DLD1 (cell line): ENCODE data around the gene OAT.

Source experiments
- in situ Hi-C: cut with HindIII; loops from 2 replicates; pipeline ENCODE4 v1.10.0; 2017; ENCODE audit warnings: low sequenced_read_pairs

The OAT gene

GRCh38 chr10:124356701-124357560 is 61.8 kb downstream of the OAT start:
- in situ Hi-C loops = no loop called here

- in situ Hi-C loops = no loop called here
These were observed 64.0 kb downstream of the OAT start for GRCh38 chr10:124354411-124355382.

- in situ Hi-C loops = no loop called here
These were observed 64.8 kb downstream of the OAT start for GRCh38 chr10:124353896-124354295.

- in situ Hi-C loops = no loop called here
These were observed 65.5 kb downstream of the OAT start for GRCh38 chr10:124353091-124353815.

- in situ Hi-C loops = no loop called here
These were observed 67.1 kb downstream of the OAT start for GRCh38 chr10:124351481-124352220.

GRCh38 chr10:124350806-124351205 is 67.9 kb downstream of the OAT start:
- in situ Hi-C loops = no loop called here

GRCh38 chr10:124349996-124350280 is 68.8 kb downstream of the OAT start:
- in situ Hi-C loops = no loop called here

- in situ Hi-C loops = no loop called here
These were observed 69.3 kb downstream of the OAT start for GRCh38 chr10:124349231-124349995.

GRCh38 chr10:124348801-124349200 is 69.9 kb downstream of the OAT start:
- in situ Hi-C loops = no loop called here

GRCh38 chr10:124347956-124348355 is 70.8 kb downstream of the OAT start:
- in situ Hi-C loops = no loop called here
